ENCODE results near the gene SMIM43.
A peak's percentile ranks its signal among the peaks of the same experiment; 100 is the strongest.

The SMIM43 gene

DNA sequence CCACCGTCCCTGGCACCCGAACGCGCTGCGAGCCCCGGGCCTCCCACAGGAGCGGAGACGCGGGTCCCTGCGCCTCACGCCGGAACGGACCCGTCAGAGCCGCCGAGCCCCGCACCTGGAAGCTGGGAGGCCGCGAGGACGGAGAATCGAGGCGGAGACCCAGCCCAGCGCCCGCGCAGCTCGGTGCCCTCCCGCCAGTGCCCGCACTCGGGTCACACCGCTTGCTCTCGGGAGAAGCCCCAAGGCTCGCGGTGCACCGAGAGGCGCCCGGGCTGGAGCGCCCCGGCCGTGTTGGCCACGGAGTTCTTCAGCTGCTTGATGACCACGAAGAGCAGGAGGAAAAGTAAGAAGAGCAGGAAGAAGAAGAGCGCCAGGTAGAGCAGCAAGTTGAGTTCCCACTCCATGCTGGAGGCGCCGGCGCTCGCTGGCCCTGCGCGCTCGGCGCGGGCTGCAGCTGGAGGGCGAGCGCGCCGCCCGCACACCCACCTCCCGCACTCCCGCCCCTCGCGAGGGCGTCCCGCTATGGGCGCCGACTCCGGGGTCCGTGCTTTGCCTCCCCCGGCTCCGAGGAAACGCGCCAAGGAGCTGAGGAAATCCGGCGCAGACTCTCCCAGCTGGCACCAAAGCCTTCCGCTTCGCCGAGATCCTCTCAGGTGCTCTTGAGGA lies at the start of gene SMIM43:
SMIM43 (minus strand) TSS at position 463 of the 666 bp plus-strand sequence; CDS start at position 404, 59 bp downstream.
- DNase-seq: peak; percentile 8

DNA sequence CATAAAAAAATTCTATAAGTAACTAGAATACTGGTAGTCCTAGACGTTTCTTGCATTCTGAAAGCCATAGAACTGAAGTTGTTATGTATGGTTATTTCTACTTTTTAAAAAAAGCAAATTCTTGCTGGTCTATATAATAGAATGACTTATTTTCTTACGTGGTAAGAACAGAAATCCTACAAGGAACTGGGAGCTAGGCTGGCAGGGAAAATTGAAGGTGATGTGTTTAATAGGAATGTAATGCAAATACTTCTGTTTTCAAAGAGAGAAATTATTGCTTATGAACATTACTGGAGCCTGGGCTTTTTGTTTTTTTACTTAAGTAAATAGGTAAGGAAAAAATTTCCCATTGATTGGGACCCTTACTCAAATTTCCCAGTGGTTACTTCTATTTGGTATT lies 49.8 kb upstream of the SMIM43 start:
- no peak for DNase-seq

DNA sequence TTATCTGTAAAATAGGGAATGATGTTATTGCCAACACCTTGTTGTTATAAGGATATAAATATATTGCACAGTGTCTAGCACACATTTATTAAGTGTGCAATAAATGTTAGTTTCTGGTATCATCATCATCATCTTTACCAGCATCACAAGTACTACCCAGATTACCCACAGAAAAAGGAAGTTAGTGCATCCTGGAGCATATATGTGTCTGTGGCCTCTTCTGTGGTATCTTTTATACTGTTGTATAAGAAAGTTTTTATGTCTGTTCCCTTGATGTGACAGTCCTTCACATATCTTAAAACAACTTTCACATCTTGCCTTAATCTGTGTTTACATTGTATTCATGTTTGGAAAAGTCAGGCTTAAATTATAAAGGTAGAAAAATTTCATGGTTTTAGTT lies 46.2 kb upstream of the SMIM43 start:
- no peak for DNase-seq

DNA sequence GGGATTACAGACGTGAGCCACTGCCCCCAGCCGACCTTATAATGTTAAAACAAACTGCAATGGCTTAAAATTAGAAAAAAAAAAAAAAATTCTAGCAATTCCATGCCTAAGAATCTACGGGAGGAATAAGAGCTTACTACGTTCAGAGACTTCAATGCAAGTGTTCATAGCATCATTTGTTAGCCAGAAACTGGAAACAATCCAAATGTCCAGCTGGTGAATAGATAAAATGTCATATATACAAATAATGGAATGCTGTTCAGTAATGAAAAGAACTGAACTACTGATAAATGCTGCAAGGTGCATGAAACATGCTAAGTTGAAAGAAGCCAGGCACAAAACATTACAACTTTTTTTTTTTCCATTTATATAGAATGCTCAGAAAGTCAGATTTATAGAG lies 41.4 kb upstream of the SMIM43 start:
- no peak for DNase-seq

DNA sequence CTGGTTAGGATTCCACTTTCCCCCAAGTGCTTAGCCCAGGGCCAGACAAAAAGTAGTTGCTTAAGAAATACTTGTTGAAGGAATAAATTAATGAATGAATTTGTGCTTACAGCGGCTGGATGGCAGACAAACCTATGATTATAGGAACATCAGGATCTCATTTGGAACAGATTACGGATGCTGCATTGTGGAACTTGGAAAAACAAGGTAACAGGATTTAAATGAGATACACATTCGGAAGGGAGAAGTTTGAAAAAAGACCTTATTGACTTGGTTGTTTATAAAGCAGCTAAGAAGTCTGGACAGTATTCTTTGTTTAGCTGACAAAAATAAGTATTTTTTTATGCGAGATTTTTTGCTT lies 36.7 kb upstream of the SMIM43 start:
- no peak for DNase-seq

DNA sequence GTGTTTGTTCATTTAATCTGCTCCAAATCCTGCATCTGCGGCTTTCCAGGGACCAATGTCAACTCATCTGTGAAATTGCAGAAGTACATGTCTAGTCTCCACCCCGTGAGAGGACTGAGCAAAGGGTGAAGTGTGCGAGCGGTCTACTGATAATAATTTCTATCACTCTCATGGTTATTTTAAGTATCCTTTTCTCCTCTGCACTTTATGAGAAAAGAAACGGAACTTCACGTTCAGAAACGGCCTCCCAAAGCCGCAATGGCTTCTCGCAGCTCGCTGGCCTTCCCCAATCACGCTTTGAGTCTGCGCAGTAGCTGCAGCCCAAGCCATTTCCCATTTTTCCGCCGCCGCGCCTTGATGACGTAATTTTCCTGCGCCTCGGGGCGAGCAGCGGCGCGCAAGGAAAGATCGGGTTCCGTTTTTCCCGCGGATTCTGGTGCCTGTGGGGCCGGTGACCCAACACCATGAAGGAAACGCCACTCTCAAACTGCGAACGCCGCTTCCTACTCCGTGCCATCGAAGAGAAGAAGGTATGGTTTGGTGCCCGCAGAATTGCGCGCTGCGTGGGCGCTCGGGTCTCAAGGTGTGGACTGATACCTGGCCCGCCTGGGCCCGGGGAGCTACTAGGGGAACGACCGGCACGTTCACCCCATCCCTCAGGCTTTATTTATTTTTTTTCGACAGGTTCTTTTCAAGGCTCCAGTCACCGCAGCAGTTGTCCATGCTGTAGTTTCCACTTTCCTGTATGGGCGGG lies 36.2 kb upstream of the SMIM43 start, which contains the start of gene EXOSC9:
EXOSC9 (plus strand) TSS at position 363 of the 754 bp plus-strand sequence; CDS start at position 465, 102 bp downstream.
- peak; percentile 74 for DNase-seq

DNA sequence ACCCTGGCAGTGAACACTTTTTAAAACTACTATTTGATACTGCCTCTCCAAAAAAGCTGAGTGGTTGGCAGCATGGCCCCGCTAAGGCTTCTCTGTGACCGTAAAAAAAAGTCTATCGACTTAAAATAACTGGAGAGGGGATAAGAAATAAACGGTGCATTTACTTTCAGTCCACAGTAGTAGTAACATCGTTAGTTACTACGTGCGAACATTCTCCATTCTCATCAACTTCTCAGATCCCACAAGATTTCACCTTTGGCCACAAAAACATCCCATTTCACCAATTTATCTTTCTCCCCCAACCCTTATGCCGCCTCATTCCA lies 35.6 kb upstream of the SMIM43 start:
- DNase-seq: no peak

DNA sequence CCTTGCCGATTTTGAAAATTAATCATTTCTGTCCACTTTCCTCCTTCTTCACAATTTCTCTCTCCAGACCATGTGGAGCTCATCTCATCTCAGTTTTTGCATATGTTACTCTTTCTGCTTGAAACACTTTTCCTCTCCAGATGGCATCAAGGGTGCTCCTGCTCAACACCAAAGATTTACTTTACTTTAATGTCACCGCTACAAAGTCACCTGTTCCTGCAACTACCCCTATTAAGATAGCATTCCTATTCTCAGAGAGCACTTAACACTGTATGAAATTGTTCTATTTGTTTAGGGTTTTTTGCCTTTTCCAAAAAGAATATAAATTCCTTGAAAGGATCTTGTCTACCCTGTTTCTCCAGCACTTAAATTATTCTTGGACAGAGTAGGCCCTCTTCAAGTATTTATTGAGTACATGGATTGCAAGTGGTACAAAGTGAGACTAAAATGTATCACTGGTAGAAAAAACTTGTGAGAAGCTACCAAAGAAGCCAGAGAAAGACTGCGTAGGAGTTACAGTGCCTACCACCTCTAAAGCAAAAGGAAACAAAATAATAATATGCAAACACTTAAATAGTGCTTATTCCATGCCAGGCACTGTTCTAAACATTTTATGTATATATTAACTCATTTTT lies 35.0 kb upstream of the SMIM43 start:
- DNase-seq: no peak

DNA sequence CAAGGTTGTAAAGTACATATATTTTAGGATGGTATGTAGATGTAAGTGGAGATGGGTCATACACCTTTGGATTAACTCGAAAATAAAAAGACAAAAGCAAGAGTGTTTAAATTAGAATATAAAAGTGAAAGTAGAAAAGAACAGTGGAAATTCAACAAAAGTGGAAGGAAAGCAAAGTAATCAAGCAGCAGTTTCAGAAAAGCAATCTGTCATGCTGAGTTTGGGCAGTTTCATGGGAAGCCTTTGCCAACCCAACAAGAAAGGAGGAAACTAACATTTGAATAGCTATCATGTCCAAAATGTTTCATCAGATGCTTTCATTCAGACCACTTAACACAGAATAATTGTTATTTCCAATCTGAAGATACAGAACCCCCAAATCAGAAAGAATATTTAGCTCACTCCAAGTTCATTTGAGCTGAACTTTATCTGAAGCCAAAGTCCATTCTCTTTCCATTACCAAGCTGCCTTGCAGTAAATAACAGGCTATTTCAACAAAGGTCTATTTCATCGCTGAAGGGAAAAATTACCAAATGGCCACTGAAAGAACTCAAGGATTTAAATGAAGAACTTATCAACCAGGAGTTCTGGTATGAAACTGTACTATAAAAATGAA lies 34.4 kb upstream of the SMIM43 start:
- no peak for DNase-seq

DNA sequence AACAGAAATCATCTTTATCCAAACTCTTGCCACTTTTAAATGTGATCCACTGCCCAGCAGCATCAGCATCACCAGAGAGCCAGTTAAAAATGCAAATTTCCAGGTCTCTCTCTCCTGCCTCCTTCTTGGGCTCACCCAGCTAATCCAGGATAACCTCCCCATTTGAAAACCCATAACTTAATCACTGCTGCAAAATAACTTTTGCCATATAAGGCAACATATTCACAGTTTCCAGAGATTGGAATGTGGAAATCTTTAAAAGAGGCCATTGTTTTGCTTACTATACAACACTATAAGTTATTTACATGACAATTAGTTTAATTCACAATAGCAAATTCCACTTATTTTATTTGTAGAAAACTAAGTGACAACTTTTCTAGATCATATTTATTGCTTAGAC lies 31.3 kb upstream of the SMIM43 start:
- no peak for DNase-seq

DNA sequence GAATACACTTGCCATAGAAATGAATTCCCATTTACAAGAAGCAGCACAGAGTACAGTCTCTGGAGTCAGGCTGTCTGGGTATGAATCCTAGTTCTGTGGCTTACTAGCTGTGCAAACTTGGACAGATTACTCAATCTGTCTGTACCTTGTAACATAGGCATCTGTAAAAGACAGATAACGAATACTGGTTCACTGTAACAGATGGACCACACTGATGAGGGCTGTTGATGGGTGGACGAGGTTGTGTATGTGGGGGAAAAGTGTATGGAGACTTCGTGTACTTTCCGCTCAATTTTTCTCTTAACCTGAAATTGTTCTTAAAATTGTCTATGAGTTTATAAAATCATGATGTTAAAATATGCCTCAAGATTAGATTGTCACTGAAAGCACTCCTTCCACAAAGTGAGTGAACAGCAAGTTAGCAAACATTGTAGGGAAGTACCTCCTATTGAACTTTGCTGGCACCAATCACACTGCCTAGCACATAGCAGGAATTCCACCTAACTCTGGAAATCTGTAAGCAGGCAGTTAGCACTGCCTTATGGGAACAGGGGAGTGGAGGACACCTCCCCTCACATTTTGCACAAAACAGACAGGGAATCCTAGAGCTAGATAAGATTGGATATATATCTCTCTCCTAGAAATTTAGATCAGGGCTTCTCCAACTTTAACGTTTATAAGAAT lies 29.7 kb upstream of the SMIM43 start:
- no peak for DNase-seq

DNA sequence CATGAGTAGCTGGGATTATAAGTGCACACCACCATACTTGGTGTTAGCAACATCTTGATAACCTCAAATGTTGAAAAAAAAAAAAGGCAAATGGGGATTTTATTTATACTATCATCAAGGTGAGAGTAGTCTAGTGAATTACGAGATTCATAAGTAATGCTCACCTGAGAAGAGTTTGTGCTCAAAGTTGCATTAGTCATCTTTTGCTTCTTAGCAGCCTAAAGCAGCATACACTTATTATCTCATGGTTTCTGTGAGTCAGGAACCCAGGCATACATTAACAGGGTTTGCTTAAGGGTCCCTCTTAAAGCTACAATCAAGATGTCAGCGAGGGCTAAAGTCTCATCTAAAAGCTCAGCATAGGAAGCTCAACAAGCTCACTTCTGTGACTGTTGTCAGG lies 28.0 kb upstream of the SMIM43 start:
- DNase-seq: no peak

DNA sequence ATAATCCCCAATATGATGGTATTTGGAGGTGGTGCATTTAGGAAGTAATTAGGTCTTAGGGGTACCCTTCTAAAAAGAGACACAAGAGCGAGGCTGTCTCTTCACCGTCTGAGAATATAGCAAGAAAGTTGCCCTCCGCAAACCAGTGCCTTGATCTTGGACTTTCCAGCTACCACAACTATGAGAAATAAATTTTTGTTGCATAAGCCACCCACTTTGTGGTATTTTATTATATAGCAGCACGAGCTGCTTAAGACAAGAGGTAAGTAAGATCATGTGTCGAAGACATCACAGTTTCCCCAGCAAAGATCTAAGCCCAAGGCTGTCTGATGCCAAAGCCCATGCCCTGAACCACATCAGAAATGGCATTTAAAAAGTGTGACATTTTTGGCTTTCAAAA lies 26.5 kb upstream of the SMIM43 start:
- DNase-seq: no peak

DNA sequence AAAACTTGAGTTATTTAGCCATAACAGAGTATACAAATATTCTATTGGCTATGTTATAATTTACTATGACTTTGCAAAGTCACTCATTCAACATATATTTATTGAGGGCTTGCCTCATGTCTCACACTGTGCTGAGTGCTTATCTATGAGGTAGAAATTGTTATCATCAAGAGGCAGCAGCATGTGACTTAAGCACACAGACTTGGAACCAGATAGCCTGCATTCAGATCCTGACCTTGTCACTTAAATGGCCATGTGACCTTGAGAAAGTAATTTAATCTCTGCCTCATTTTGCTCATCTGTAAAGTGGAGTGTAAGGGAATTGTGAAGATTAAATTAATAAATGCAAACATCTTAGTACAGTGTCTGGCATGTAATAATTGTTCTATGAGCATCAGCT lies 26.0 kb upstream of the SMIM43 start:
- no peak for DNase-seq

DNA sequence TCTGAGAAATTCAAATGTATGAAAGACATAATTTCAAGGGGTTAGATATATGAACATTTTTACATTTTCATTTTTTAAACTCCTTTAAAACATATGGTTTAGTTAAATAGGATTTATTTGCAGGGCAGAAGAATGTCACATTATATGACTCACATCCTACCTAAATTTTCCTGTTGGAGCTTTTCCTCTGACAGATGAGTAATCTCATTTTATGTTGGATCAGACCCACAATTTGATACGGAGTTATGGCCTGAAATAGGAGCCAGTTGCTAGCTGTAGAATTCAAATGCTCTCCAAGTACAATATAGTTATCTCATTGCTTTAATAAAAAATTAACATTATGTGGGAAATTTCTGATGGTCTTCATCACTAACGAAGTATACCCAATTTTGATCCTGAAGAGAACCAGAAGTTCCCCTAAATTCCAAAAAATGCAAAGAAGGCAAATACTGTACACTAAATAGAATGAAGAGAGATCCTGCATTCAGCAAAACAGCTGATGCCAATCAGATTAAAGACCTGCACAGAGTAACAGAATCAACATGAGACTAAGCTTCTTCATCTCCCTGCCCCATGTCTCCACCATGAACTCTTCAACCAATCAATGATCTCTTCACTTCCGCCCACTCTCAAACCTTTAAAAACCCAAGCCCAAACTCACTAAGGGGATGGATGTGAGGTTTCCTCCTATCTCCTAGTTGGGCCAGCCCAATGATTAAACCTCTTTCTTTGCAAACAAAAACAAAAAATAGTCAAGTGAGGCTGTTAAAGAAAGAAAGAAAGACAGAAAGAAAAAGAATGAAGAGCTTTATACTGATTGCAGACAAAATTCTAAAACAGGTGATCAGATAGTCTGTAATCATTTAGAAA lies 25.2 kb upstream of the SMIM43 start:
- DNase-seq: no peak

DNA sequence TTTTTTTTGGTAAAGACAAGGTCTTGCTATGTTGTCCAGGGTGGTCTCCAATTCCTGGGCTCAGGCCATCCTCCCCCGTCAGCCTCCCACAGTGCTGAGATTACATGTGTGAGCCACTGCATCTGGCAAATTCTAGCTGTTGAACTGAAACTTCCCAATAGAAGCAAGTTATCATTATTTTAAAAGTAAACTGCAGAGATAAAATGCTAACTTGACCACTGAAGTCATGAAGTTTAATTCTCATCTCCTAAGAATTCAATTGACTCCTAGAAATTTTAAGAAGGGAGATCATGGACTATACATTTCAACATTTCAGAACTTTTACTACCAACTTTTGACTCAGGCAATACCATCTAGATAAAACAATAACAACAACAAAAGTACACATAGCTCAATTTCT lies 24.5 kb upstream of the SMIM43 start:
- no peak for DNase-seq

DNA sequence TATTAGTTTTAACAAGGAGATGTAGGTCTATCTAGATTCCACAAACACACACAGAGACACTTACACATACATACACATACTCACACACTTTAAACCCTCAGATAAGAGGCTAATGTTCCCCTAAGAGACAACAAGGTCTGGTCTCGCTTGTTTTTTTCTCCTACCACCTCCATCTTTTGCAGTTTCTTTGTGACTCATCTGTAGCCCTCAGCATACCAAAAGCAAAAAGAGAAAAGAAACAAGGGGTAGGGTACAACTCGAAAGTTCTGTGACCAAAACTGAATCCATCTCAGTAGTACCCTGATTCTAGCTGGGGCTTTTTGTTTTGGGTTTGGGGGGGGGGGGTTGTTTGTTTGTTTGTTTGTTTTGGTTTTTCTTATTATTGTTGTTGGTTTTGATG lies 23.9 kb upstream of the SMIM43 start:
- DNase-seq: no peak

DNA sequence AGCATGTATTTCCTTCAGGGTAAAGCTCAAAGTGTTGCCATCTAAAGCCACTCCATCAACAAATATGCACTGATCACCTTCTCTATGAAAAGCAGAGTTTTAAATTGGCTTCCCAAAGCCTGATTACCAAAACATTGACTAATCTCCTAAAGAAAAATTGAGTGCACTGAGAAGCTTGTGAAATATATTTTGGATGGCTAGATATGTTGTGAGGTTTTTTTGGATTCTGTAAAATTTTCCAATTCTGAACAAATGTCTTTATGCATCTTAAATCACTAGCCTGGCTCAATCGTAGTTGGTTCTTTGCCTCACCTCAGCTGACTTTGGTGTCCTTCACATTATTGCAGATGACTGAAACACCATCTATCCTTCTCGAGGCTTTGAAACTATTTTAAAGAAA lies 21.3 kb upstream of the SMIM43 start:
- DNase-seq: no peak

DNA sequence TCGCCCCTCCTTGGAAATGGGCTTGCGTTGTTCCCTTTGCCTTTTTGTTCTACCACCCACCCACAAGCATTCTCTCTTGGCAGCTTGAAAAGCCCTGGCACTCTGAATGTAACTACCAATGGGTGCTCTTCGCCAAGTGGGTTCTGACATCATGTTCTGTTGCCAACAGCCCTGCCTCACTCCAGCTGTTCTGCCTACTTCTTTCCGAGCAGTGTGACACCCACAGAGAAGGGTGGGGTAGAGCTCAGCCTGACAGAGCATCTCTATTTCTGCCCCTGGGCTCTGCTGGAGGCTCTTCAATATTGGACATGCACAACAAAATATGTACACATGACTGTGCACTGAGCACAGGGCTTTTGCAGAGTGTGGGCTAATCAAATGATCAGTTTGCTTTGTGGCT lies 20.5 kb upstream of the SMIM43 start:
- no peak for DNase-seq

DNA sequence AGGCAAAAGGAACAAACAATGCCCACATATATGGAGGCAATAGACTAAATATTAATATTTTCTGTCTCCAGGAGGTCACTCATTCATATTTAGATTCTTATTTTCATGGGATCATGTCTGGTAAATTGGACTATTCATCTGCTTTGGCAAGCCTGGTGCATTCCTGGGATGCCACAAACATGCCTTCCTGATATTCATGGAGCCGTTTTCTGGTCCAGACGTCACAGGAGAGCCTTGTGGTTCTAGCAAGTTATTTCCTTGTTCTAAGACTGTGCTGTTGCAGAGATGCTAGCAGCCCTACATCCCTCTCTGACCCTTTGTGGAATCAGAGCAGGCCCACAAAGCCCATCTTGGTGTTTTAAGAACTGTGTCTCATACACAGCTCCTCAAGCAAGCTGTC lies 20.0 kb upstream of the SMIM43 start:
- DNase-seq: no peak

DNA sequence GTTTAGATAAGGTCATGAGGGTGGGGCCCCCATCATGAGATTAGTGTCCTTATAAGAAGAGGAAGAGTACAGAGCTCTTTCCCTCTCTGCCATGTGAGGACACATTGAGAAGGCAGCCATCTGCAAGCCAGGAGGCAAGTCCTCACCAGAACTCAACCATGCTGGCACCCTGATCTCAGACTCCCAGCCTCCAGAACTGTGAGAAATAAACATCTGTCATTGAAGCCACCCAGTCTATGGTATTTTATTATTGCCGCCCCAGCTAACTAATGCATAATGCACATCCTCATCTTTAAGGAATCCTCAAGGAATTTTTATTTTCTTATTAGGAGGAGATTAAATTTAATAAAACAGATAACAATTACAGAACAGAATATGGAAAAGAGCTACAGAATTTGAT lies 19.4 kb upstream of the SMIM43 start:
- no peak for DNase-seq

DNA sequence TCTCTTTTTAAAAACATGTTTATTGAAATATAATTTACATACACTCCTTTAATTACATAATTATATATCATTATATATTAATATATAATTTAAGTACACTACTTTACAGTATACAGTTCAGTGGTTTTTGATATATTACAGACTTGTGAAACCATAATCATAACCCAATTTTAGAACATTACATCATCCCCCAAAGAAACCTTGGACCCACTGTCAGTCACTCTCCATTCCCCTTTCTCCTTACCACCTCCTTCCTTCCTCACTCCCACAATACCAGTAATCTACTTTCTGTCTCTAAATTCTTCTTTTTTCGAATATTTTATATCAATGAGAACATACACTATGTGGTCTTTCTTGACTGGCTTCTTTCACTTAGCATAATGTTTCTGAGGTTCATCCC lies 18.2 kb upstream of the SMIM43 start:
- no peak for DNase-seq

All from NCI-H1105 treated with DMSO at 0.1 percent for 48 hours (cell line).